HCT116 (cell line): Measurements from ENCODE around the gene CREBL2.

Source experiments
- CTCF ChIP-seq, 3 experiments: fragments of 200-600 bp in 1 of 3; sonication (generic) in 1 of 3; IDR thresholded peaks in 2 of 3; conservative IDR thresholded peaks in 1 of 3; 2 replicates each; pipeline ENCODE4 v1.5.1; 2012 to 2017; ENCODE audit warnings: low read depth in 2 of 3, low read length in 2 of 3, antibody characterized with exemption in 1 of 3, borderline replicate concordance in 1 of 3, control low read depth in 1 of 3, mild to moderate bottlenecking in 1 of 3, mixed read lengths in 1 of 3, mixed run types in 1 of 3, moderate library complexity in 1 of 3; ENCODE audit not compliant: insufficient read depth in 1 of 3
- EZH2 ChIP-seq: fragments of 200-600 bp; sonication (generic); IDR thresholded peaks from 2 replicates; pipeline ENCODE4 v1.6.1; 2017; ENCODE audit warnings: antibody characterized with exemption, mixed run types
- EZH2phosphoT487 ChIP-seq: fragments of 200-600 bp; IDR thresholded peaks from 2 replicates; pipeline ENCODE4 v1.6.1; 2018; ENCODE audit warnings: antibody characterized with exemption, borderline replicate concordance
- POLR2A ChIP-seq: IDR thresholded peaks from 2 replicates; pipeline ENCODE4 v1.7.0; 2011; ENCODE audit warnings: borderline replicate concordance; ENCODE audit not compliant: insufficient read depth, insufficient read length; ENCODE audit errors: extremely low read depth
- POLR2AphosphoS5 ChIP-seq: IDR thresholded peaks from 2 replicates; pipeline ENCODE4 v1.6.1; 2011; ENCODE audit warnings: mild to moderate bottlenecking, low read depth, low read length, moderate library complexity
- REST ChIP-seq: IDR thresholded peaks from 2 replicates; pipeline ENCODE4 v1.6.1; 2012; ENCODE audit warnings: low read depth
- SP1 ChIP-seq: IDR thresholded peaks from 2 replicates; pipeline ENCODE4 v1.6.1; 2012; ENCODE audit warnings: low read depth
- YY1 ChIP-seq: IDR thresholded peaks from 2 replicates; pipeline ENCODE4 v1.6.1; 2011; ENCODE audit warnings: low read length, low read depth, moderate library complexity, mild to moderate bottlenecking; ENCODE audit not compliant: insufficient replicate concordance; ENCODE audit errors: extremely low read depth
- ZNF274 ChIP-seq: fragments of 200-500 bp; sonication (Bioruptor generic); IDR thresholded peaks from 2 replicates; pipeline ENCODE4 v1.6.1; 2014; ENCODE audit warnings: mild to moderate bottlenecking, low read depth, low read length, inconsistent platforms
- TF ChIP-seq, protein P1 (sequence below): IDR thresholded peaks from 2 replicates; pipeline ENCODE4 v1.6.1; 2012

GRCh38 chr12:12610711-12611110 lies 965 bp upstream of the CREBL2 start:
- TF ChIP-seq SP1 (no peak), CTCF (IDR thresholded peaks at IDR 0.05 in 2 of 3, conservative IDR thresholded peaks at IDR 0.05 in 1 of 3; ENCODE audit: borderline replicate concordance in 1 of 3, insufficient read depth in 1 of 3, low read depth in 2 of 3, low read length in 2 of 3) (no peak), EZH2phosphoT487 (no peak), YY1 (no peak), REST (no peak), ZNF274 (no peak), POLR2AphosphoS5 (no peak), POLR2A (no peak), EZH2 (no peak)
- TF ChIP-seq, protein P1, sequence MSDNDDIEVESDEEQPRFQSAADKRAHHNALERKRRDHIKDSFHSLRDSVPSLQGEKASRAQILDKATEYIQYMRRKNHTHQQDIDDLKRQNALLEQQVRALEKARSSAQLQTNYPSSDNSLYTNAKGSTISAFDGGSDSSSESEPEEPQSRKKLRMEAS, result no peak
